ENCODE results near the gene POP7.

The POP7 gene

DNA sequence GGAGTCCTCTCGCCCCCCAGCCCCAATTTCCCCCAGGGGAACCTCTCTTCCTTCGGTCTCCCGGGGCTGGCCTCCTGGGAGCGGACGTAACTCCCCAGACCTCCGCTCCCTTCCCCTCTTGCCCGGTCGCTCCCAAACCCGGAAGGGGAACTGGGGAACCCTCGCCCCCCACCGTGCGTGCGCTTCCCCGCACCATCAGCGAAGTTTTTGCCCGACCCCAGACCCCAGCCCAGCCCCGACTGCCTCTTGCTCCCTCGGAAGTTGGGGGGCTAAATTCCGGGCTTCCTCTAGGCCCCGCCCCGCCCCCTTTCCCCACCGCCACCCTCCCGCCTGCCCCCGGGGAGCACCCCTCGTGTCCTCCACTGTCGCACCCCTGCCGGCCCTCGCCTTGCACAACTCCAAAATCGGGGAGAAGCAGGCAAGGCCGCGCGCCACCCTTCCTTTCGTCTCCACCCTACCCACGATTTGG, 31.9 kb upstream of the POP7 start:
- peak overlapping the region; percentile 86 for H2AFZ ChIP-seq (ENCODE audit: low read length, unreplicated experiment)
- no peaks in the 10 kb centered on the region for H3K27me3 ChIP-seq (ENCODE audit: insufficient read depth, low read length)
- H3K36me3 ChIP-seq (ENCODE audit: insufficient read depth, low read length): no peaks in the 10 kb centered on the region; the same call in 1 of the 2 replicates
- peaks cover 34% of the 10 kb centered on the region for H3K79me2 ChIP-seq (ENCODE audit: control insufficient read depth, insufficient read depth, low read length, unreplicated experiment)
- peak overlapping the region; percentile 48 for H3K27ac ChIP-seq (ENCODE audit: low read depth, low read length)
- H3K4me3 ChIP-seq (ENCODE audit: low read depth, low read length): peak overlapping the region; percentile 94
- H3K4me1 ChIP-seq (ENCODE audit: control insufficient read depth, insufficient read depth, low read length, unreplicated experiment): peaks cover 3% of the 10 kb centered on the region

DNA sequence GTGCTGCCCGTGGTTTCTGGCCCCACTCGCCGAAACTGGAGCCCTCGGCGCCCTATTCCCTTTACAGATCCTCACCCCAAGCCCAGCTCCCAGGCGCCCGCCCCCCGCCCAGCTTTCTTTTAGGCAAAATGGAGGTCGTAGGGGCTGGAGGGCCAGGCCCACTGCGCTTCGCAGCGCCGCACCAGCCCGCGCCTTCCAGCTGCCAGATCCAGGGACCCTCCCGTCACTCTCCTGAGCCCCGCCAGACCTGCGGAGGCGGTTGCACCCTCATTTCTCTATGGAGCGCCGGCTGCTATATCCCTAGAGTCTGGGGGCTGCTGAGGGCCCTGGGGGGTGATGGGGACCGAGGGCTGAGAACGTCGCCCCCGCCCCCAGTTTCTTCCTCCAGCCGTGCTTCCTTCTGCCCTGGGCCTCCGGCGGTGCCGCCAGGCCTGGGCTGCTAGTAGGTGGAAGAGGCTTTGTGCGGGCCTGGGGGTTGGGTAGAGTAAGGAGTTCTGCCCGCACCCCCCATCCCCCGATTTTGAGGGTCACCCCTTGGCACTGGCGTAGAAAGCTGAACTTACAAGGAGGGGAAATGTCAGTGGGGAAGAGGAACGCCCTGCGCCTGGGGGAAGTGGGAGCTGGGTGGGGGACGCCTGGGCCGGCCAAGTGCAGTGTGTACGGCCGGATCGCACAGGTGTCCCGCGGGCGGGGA, 31.4 kb upstream of the POP7 start:
- peak overlapping the region; percentile 3; the same call in 1 of the 2 replicates for H3K27ac ChIP-seq (ENCODE audit: low read depth, low read length)

DNA sequence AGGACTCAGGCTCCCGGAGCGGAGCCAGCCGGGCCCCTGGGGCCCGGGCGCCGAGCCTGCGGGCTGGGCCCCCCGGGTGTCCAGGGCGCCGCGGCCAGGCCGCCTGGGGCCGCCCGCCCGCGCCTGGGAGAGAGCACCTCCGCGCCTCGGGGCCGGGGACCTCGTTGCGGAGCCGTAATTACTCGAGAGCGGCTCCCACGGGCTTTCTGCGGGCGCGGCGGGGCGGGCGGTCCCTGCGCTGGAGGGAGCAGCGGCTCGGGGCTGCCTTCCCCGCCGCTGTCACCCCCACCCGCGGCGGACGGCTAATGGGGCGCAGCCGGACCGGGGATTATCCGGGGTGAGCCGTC, 30.8 kb upstream of the POP7 start:
- H2AFZ ChIP-seq (ENCODE audit: low read length, unreplicated experiment): no peak overlapping the region
- peaks cover 34% of the 10 kb centered on the region for H3K79me2 ChIP-seq (ENCODE audit: control insufficient read depth, insufficient read depth, low read length, unreplicated experiment)
- H3K36me3 ChIP-seq (ENCODE audit: insufficient read depth, low read length): no peaks in the 10 kb centered on the region; the same call in 1 of the 2 replicates
- peak overlapping the region; percentile 94 for H3K4me3 ChIP-seq (ENCODE audit: low read depth, low read length)
- H3K27me3 ChIP-seq (ENCODE audit: insufficient read depth, low read length): no peaks in the 10 kb centered on the region
- H3K27ac ChIP-seq (ENCODE audit: low read depth, low read length): 0 out of 2 replicates have a peak overlapping the region, but pooled peaks have one; percentile 35
- peaks cover 4% of the 10 kb centered on the region for H3K4me1 ChIP-seq (ENCODE audit: control insufficient read depth, insufficient read depth, low read length, unreplicated experiment)

More for the DNA sequence above, 31.4 kb upstream of the POP7 start:
- Histone ChIP-seq H3K79me2 (ENCODE audit: control insufficient read depth, insufficient read depth, low read length, unreplicated experiment) (peaks cover 34% of the 10 kb centered on the region), H3K4me3 (ENCODE audit: low read depth, low read length) (peak overlapping the region; percentile 94), H3K27me3 (ENCODE audit: insufficient read depth, low read length) (no peaks in the 10 kb centered on the region), H2AFZ (ENCODE audit: low read length, unreplicated experiment) (no peak overlapping the region), H3K4me1 (ENCODE audit: control insufficient read depth, insufficient read depth, low read length, unreplicated experiment) (peaks cover 3% of the 10 kb centered on the region), H3K36me3 (ENCODE audit: insufficient read depth, low read length) (no peaks in the 10 kb centered on the region; the same call in 1 of the 2 replicates)

DNA sequence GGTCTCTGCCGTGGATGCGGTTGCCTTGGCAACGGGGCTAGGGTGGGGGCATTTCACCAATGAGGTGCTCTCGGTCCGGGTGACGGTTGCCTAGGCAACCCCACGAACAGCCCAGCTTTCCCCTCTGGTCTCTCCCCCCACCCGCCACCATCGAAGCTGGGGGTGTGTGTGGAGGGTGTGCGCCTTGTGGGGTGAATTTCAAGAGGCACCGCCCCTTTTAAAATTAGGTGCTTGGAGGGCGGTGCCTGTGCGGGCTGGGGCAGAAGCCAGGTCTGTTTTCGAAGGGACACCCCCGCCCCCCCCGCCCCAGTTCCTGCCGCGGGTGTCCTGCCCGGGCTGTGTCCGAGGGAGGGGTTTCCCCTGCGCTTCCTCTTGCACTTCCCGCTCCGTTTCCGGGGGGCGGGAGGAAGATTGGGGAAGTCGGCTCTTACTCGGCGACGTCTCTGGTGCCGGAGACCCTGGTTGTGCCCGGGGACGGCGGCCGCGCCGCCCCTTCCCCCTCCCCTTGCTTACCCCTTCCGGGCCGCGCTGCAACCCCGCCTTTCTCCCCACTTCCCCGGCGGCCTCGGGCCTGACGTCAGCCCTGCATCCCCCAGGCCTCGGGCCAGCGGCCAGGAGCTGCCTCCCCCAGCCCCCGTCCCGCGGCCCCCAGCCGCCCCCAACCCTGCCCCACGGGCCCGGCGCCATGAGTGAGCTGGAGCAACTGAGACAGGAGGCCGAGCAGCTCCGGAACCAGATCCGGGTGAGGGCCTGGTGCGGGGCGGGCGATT, 30.2 kb upstream of the POP7 start:
- peaks cover 34% of the 10 kb centered on the region for H3K79me2 ChIP-seq (ENCODE audit: control insufficient read depth, insufficient read depth, low read length, unreplicated experiment)
- H3K4me1 ChIP-seq (ENCODE audit: control insufficient read depth, insufficient read depth, low read length, unreplicated experiment): peaks cover 11% of the 10 kb centered on the region
- no peak overlapping the region for H2AFZ ChIP-seq (ENCODE audit: low read length, unreplicated experiment)
- no peaks in the 10 kb centered on the region for H3K27me3 ChIP-seq (ENCODE audit: insufficient read depth, low read length)
- H3K4me3 ChIP-seq (ENCODE audit: low read depth, low read length): peak overlapping the region; percentile 94
- no peaks in the 10 kb centered on the region; the same call in 1 of the 2 replicates for H3K36me3 ChIP-seq (ENCODE audit: insufficient read depth, low read length)
- peak overlapping the region; percentile 35 for H3K27ac ChIP-seq (ENCODE audit: low read depth, low read length)

DNA sequence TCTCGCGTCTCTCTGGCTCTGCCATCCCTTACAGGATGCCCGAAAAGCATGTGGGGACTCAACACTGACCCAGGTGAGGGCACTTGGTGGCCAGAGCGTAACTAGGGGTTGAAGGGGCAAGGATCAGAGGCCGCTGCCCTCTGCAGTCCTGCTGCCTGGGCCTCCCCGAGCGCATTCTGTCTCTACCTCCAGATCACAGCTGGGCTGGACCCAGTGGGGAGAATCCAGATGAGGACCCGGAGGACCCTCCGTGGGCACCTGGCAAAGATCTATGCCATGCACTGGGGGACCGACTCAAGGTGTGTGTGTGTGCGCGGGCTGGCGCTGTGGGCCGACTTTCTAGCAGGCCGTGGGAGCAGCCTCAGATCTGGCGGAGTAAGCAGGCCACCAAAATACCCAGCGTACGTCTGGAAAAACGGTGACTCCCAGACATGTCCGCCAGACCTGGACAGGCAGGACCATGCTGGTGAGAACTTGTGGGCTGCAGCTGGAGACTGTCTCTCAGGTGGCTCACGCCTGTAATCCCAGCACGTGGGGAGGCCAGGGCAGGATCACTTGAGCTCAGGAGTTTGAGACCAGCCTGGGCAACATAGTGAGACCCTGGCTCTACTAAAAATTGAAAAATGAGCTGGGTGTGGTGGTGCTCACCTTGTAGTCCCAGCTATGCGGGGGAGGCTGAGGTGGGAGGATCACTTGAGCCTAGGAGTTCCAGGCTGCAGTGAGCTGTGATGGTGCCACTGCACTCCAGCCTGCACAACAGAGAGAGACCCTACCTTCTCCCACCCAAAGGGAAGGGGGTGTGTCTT, 29.2 kb upstream of the POP7 start:
- peak overlapping the region; percentile 35; the same call in 1 of the 2 replicates for H3K27ac ChIP-seq (ENCODE audit: low read depth, low read length)
- peaks cover under 1% of the 10 kb centered on the region; the same call in 1 of the 2 replicates for H3K36me3 ChIP-seq (ENCODE audit: insufficient read depth, low read length)
- H3K4me1 ChIP-seq (ENCODE audit: control insufficient read depth, insufficient read depth, low read length, unreplicated experiment): peaks cover 13% of the 10 kb centered on the region
- peaks cover 34% of the 10 kb centered on the region for H3K79me2 ChIP-seq (ENCODE audit: control insufficient read depth, insufficient read depth, low read length, unreplicated experiment)
- H3K27me3 ChIP-seq (ENCODE audit: insufficient read depth, low read length): no peaks in the 10 kb centered on the region
- no peak overlapping the region for H2AFZ ChIP-seq (ENCODE audit: low read length, unreplicated experiment)
- peak overlapping the region; percentile 94 for H3K4me3 ChIP-seq (ENCODE audit: low read depth, low read length)

DNA sequence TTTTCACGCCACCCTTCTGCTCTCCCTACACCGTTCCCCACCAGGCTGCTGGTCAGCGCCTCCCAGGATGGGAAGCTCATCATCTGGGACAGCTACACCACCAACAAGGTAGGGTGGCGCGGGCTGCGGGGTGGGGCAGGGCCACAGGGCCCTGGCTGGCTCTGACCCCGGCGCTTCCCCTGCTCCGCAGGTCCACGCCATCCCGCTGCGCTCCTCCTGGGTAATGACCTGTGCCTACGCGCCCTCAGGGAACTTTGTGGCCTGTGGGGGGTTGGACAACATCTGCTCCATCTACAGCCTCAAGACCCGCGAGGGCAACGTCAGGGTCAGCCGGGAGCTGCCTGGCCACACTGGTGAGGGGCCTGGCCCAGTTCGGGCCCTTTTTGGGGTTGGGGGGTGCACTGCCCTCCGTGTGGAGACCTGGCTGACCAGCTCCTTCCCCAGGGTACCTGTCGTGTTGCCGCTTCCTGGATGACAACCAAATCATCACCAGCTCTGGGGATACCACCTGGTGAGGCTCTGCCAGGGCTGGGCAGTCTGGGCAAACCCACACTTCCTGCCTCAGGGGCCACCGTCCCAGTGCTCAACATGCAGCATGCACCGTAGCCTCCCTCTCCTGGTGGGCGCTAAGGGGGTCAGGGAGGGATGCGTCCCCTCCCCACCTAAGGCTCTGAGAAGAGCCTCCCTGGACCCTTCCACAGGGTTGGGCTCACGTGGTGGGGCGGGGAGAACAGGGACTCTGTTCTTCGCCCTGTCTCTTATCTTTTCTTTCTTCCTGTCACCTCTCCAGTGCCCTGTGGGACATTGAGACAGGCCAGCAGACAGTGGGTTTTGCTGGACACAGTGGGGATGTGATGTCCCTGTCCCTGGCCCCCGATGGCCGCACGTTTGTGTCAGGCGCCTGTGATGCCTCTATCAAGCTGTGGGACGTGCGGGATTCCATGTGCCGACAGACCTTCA, 28.3 kb upstream of the POP7 start:
- peaks cover 5% of the 10 kb centered on the region; the same call in 1 of the 2 replicates for H3K36me3 ChIP-seq (ENCODE audit: insufficient read depth, low read length)

DNA sequence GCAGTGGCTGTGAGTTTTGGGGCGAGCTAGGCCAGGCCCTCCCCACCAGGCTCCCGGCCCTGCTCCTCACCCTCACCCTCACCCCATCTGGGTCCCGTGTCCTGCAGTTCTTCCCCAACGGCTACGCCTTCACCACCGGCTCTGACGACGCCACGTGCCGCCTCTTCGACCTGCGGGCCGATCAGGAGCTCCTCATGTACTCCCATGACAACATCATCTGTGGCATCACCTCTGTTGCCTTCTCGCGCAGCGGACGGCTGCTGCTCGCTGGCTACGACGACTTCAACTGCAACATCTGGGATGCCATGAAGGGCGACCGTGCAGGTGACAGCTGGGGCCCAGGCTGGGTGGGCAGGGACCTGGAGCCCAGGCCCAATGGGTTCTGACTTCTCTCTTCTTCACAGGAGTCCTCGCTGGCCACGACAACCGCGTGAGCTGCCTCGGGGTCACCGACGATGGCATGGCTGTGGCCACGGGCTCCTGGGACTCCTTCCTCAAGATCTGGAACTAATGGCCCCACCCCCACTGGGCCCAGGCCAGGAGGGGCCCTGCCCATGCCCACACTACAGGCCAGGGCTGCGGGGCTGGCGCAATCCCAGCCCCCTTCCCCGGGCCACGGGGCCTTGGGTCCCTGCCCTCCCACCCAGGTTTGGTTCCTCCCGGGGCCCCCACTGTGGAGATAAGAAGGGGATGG, 27.5 kb upstream of the POP7 start:
- Histone ChIP-seq H3K27me3 (ENCODE audit: insufficient read depth, low read length) (no peaks in the 10 kb centered on the region), H3K27ac (ENCODE audit: low read depth, low read length) (no peak overlapping the region), H3K36me3 (ENCODE audit: insufficient read depth, low read length) (peaks cover 5% of the 10 kb centered on the region; the same call in 1 of the 2 replicates)

More for the DNA sequence above, 28.3 kb upstream of the POP7 start:
- Histone ChIP-seq H3K4me3 (ENCODE audit: low read depth, low read length) (no peak overlapping the region), H3K27me3 (ENCODE audit: insufficient read depth, low read length) (no peaks in the 10 kb centered on the region), H3K27ac (ENCODE audit: low read depth, low read length) (no peak overlapping the region), H3K4me1 (ENCODE audit: control insufficient read depth, insufficient read depth, low read length, unreplicated experiment) (peaks cover 20% of the 10 kb centered on the region), H2AFZ (ENCODE audit: low read length, unreplicated experiment) (no peak overlapping the region), H3K79me2 (ENCODE audit: control insufficient read depth, insufficient read depth, low read length, unreplicated experiment) (peaks cover 34% of the 10 kb centered on the region)

DNA sequence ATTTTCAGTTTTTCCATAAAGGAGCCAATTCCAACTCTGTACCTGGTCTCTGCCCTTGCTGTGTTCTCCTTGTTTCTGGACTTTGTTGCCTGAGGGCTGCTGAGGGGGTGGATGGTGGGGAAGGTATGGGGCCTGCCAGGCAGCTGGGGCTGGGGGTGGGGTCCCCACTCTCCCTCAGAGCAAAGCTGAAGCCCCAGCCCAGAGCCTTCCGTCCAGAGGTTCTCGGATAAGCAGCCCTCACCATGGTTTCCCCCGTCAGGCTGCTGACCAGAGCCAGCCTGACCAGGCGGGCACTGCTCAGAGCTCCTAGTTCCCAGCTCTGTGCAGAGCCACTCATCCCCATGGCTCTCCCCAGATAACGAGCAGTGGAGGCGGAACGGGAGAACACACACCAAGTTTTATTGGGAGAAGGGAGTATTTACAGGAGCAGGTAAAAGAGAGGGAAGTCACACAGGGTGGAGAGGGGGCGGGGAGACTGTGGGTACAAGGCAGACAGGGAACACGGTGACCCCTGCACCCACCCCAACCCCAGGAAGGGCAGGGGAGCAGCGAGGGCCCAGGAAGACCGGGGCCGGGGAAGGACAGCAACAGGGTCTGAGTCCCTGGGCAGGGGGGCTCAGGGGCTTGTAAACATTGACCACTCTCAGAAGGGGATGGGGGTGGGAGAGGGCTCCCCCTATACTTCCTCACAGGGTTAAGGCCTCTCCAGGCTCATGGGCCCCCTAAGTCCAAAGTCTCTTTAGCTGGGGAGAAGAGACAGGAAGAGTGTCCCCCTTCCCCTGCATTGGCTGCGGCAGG, 26.6 kb upstream of the POP7 start:
- Histone ChIP-seq H3K27ac (ENCODE audit: low read depth, low read length) (no peak overlapping the region), H3K79me2 (ENCODE audit: control insufficient read depth, insufficient read depth, low read length, unreplicated experiment) (peaks cover 27% of the 10 kb centered on the region), H3K27me3 (ENCODE audit: insufficient read depth, low read length) (no peaks in the 10 kb centered on the region), H3K36me3 (ENCODE audit: insufficient read depth, low read length) (peaks cover 5% of the 10 kb centered on the region; the same call in 1 of the 2 replicates), H2AFZ (ENCODE audit: low read length, unreplicated experiment) (no peak overlapping the region), H3K4me3 (ENCODE audit: low read depth, low read length) (no peak overlapping the region), H3K4me1 (ENCODE audit: control insufficient read depth, insufficient read depth, low read length, unreplicated experiment) (peaks cover 23% of the 10 kb centered on the region)

More for the DNA sequence above, 27.5 kb upstream of the POP7 start:
- Histone ChIP-seq H2AFZ (ENCODE audit: low read length, unreplicated experiment) (no peak overlapping the region), H3K4me3 (ENCODE audit: low read depth, low read length) (no peak overlapping the region), H3K79me2 (ENCODE audit: control insufficient read depth, insufficient read depth, low read length, unreplicated experiment) (peaks cover 34% of the 10 kb centered on the region), H3K4me1 (ENCODE audit: control insufficient read depth, insufficient read depth, low read length, unreplicated experiment) (peaks cover 23% of the 10 kb centered on the region)
